Stimulated activated CD8-positive, alpha-beta memory T cell treated with anti-CD3 and anti-CD28 coated beads, Interleukin-4, amount 100 ng/mL, for 4 hours (primary cell): Measurements from ENCODE around the gene TTL.
"Not testable (repeated sequence)": the region's sequence is repeated elsewhere in the genome, so short reads cannot be mapped to it uniquely, and the experiment has no call there.

ENCODE experiments used
- DNase-seq, 2 donors: peaks; one replicate each; pipeline ENCODE4 v3.0.0-alpha.2; 2020; ENCODE audit warnings: low read depth in 2 of 2, low spot score in 1 of 2

TTL gene

GRCh38 chr2:112481528-112482233, at the start of gene TTL:
Gene TTL (plus strand): TSS chr2:112482156. CDS start chr2:112482345, 189 bp downstream.
- peak; percentile 41 to 60 for DNase-seq

- not testable (repeated sequence) for DNase-seq
These were observed 49.6 kb upstream of the TTL start for GRCh38 chr2:112432390-112432734.

- not testable (repeated sequence) for DNase-seq
These were observed 49.0 kb upstream of the TTL start for GRCh38 chr2:112432735-112433479.

- peak; percentile 61 to 86 for DNase-seq
These were observed 48.5 kb upstream of the TTL start, which contains the start of gene RGPD8 for GRCh38 chr2:112433480-112433879. Gene RGPD8 (minus strand): TSS chr2:112433645. CDS start chr2:112433453, 192 bp downstream.

- DNase-seq = no peak
These were observed 47.8 kb upstream of the TTL start for GRCh38 chr2:112433932-112434730.

- not testable (repeated sequence) for DNase-seq
These were observed 46.9 kb upstream of the TTL start for GRCh38 chr2:112434890-112435715.

- DNase-seq = not testable (repeated sequence)
These were observed 46.1 kb upstream of the TTL start for GRCh38 chr2:112435716-112436431.

- DNase-seq = not testable (repeated sequence)
These were observed 45.0 kb upstream of the TTL start for GRCh38 chr2:112436993-112437392.

- not testable (repeated sequence) for DNase-seq
These were observed 44.5 kb upstream of the TTL start for GRCh38 chr2:112437405-112437831.

- not testable (repeated sequence) for DNase-seq
These were observed 43.2 kb upstream of the TTL start for GRCh38 chr2:112438603-112439261.

GRCh38 chr2:112444256-112444655, 37.7 kb upstream of the TTL start:
- not testable (repeated sequence) for DNase-seq

GRCh38 chr2:112449854-112450253, 32.1 kb upstream of the TTL start:
- no peak for DNase-seq

- DNase-seq = no peak
These were observed 30.6 kb upstream of the TTL start for GRCh38 chr2:112451317-112451716.

- DNase-seq = no peak
These were observed 27.4 kb upstream of the TTL start for GRCh38 chr2:112454586-112454985.

GRCh38 chr2:112459372-112459771, 22.6 kb upstream of the TTL start:
- no peak for DNase-seq

GRCh38 chr2:112462178-112462577, 19.8 kb upstream of the TTL start:
- DNase-seq = no peak

- no peak for DNase-seq
These were observed 18.7 kb upstream of the TTL start for GRCh38 chr2:112463256-112463655.

GRCh38 chr2:112465382-112465781, 16.6 kb upstream of the TTL start:
- DNase-seq = no peak

GRCh38 chr2:112472547-112473263, 9.3 kb upstream of the TTL start:
- no peak for DNase-seq
